Measurements from ENCODE around the gene MAP4K3.

DNA sequence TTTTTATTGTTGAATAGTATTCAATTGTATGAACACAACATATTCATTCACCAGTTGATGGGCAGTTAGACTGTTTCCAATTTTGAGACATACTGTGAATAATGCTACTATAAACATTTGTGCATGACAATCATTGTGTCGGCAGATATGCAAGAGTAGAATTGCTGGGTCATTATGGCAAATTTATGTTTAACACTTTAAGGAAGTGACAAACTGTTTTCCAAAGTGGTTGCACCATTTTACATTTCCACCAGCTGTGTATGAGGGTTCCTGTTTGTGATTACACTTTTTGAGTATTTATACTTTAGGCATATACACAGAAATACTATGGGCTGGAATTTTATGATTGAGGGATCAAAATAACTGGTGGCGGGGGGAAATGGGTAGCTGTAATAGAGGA, 61.2 kb downstream of the MAP4K3 start:
- TF ChIP-seq CHD2 (IDR thresholded peaks at IDR 0.05; ENCODE audit: low read length, partially characterized antibody) (no peak), RAD21 (conservative IDR thresholded peaks at IDR 0.05 in 1 of 2, IDR thresholded peaks at IDR 0.05 in 1 of 2) (no peak), FOSB (CRISPR knock-in tag; IDR thresholded peaks at IDR 0.05) (no peak), JUN (IDR thresholded peaks at IDR 0.05) (no peak)
